Liver (tissue), 9 donors: Measurements from ENCODE around the gene RAB5B. TPM values are rescaled to one million over a fixed set of nuclear protein-coding genes. Genes with fewer than 3 reads are reported as not detected.

Experiments used
- DNase-seq: peaks from one replicate; pipeline ENCODE4 v3.0.0-alpha.2; 2017; ENCODE audit warnings: low spot score
- H3K27ac ChIP-seq, 2 donors: one replicate each; pipeline ENCODE4 v1.7.0; 2013; ENCODE audit warnings: inconsistent platforms in 2 of 2, low read length in 2 of 2, control low read depth in 1 of 2, low read depth in 1 of 2, mild to moderate bottlenecking in 1 of 2
- H3K27me3 ChIP-seq, 4 donors: one replicate each; pipeline versions ENCODE4 v1.6.1 to v1.7.0; 2013; ENCODE audit warnings: low read length in 3 of 4, inconsistent platforms in 1 of 4, mild to moderate bottlenecking in 1 of 4, moderate library complexity in 1 of 4; ENCODE audit not compliant: control insufficient read depth in 4 of 4, insufficient read depth in 4 of 4
- H3K36me3 ChIP-seq, 4 donors: one replicate each; pipeline versions ENCODE4 v1.6.1 to v1.7.0; 2013; ENCODE audit warnings: low read length in 3 of 4, mild to moderate bottlenecking in 3 of 4, low read depth in 1 of 4, moderate library complexity in 1 of 4; ENCODE audit not compliant: control insufficient read depth in 4 of 4, insufficient read depth in 3 of 4
- H3K4me1 ChIP-seq, 4 donors: one replicate each; pipeline versions ENCODE4 v1.6.1 to v1.7.0; 2013; ENCODE audit warnings: low read length in 3 of 4, mild to moderate bottlenecking in 3 of 4, moderate library complexity in 1 of 4; ENCODE audit not compliant: control insufficient read depth in 4 of 4, insufficient read depth in 4 of 4
- H3K4me3 ChIP-seq, 3 donors: one replicate each; pipeline versions ENCODE4 v1.6.1 to v1.7.0; 2013; ENCODE audit warnings: low read length in 3 of 3, control low read depth in 1 of 3, low read depth in 1 of 3, mild to moderate bottlenecking in 1 of 3
- H3K9ac ChIP-seq, 2 donors: one replicate each; pipeline ENCODE4 v1.7.0; 2013; ENCODE audit warnings: low read length in 2 of 2, mild to moderate bottlenecking in 2 of 2, moderate library complexity in 2 of 2, control low read depth in 1 of 2, low read depth in 1 of 2
- H3K9me3 ChIP-seq, 4 donors: one replicate each; pipeline versions ENCODE4 v1.6.1 to v1.7.0; 2013; ENCODE audit warnings: low read length in 3 of 4; ENCODE audit not compliant: control insufficient read depth in 4 of 4
- CTCF ChIP-seq: fragments of 150-350 bp; IDR thresholded peaks from 2 replicates; pipeline ENCODE4 v1.5.1; 2017; ENCODE audit warnings: improper control_type of control experiment, low read depth, low read length; ENCODE audit not compliant: missing input control
- EGR1 ChIP-seq, 2 donors: IDR thresholded peaks; 2 replicates each; pipeline ENCODE4 v1.6.1; 2016 to 2018; ENCODE audit warnings: antibody characterized with exemption in 2 of 2, low read depth in 2 of 2
- FOXA1 ChIP-seq: IDR thresholded peaks from 2 replicates; pipeline ENCODE4 v1.6.1; 2016; ENCODE audit warnings: antibody characterized with exemption
- FOXA2 ChIP-seq: IDR thresholded peaks from 2 replicates; pipeline ENCODE4 v1.6.1; 2016; ENCODE audit warnings: antibody characterized with exemption
- GABPA ChIP-seq, 2 donors: IDR thresholded peaks in 1 of 2; conservative IDR thresholded peaks in 1 of 2; 2 replicates each; pipeline ENCODE4 v1.6.1; 2016; ENCODE audit warnings: antibody characterized with exemption in 2 of 2, mild to moderate bottlenecking in 1 of 2, moderate library complexity in 1 of 2
- HNF4A ChIP-seq, 2 donors: conservative IDR thresholded peaks; 2 replicates each; pipeline ENCODE4 v1.6.1; 2016; ENCODE audit warnings: antibody characterized with exemption in 2 of 2, mild to moderate bottlenecking in 2 of 2
- HNF4G ChIP-seq: IDR thresholded peaks from 2 replicates; pipeline ENCODE4 v1.6.1; 2016; ENCODE audit warnings: antibody characterized with exemption
- JUND ChIP-seq, 2 donors: IDR thresholded peaks; 2 replicates each; pipeline ENCODE4 v1.6.1; 2016; ENCODE audit warnings: antibody characterized with exemption in 2 of 2
- NR2F2 ChIP-seq: IDR thresholded peaks from 2 replicates; pipeline ENCODE4 v1.6.1; 2016; ENCODE audit warnings: antibody characterized with exemption
- RAD21 ChIP-seq, 2 donors: IDR thresholded peaks; 2 replicates each; pipeline ENCODE4 v1.6.1; 2016; ENCODE audit warnings: antibody characterized with exemption in 2 of 2, mild to moderate bottlenecking in 2 of 2
- RXRA ChIP-seq, 2 donors: IDR thresholded peaks; 2 replicates each; pipeline ENCODE4 v1.6.1; 2017 to 2018; ENCODE audit warnings: antibody characterized with exemption in 2 of 2, mild to moderate bottlenecking in 1 of 2
- SP1 ChIP-seq: IDR thresholded peaks from 2 replicates; pipeline ENCODE4 v1.6.1; 2018; ENCODE audit warnings: antibody characterized with exemption, mild to moderate bottlenecking
- TAF1 ChIP-seq: conservative IDR thresholded peaks from 2 replicates; pipeline ENCODE4 v1.6.1; 2016; ENCODE audit warnings: antibody characterized with exemption, mild to moderate bottlenecking
- YY1 ChIP-seq: IDR thresholded peaks from 2 replicates; pipeline ENCODE4 v1.6.1; 2016; ENCODE audit warnings: antibody characterized with exemption, mild to moderate bottlenecking
- WGBS: extraction: QIAGEN DNeasy Blood & Tissue Kit; methylation state at CpG from one replicate; pipeline ENCODE4 v1.1.7; 2013; 5-methylcytosine and 5-hydroxymethylcytosine counted together
- polyA plus RNA-seq, 2 donors: library from polyadenylated mRNA; stranded (reverse) in 1 of 2; unstranded in 1 of 2; fragments of 200-250 nt in 1 of 2; fragments of >200 nt in 1 of 2; fragmentation: Nextera tagmentation in 1 of 2; extraction: Ambion mirVana in 1 of 2; gene quantifications; one replicate each; pipeline versions ENCODE4 v1.2.1 to v1.2.3, GENCODE V29; 2013 to 2015
- total RNA-seq, 2 donors: library from RNA; depleted of rRNA; stranded (reverse); fragments of >200 nt; gene quantifications; one replicate each; pipeline ENCODE4 v1.2.3, GENCODE V29; 2014
- TF ChIP-seq, protein P1 (sequence below): IDR thresholded peaks from 2 replicates; pipeline ENCODE4 v1.6.1; 2016; ENCODE audit warnings: antibody characterized with exemption
- TF ChIP-seq, protein P2 (sequence below): IDR thresholded peaks from 2 replicates; pipeline ENCODE4 v1.6.1; 2016; ENCODE audit warnings: antibody characterized with exemption
- TF ChIP-seq, protein P3 (sequence below): IDR thresholded peaks from 2 replicates; pipeline ENCODE4 v1.6.1; 2016; ENCODE audit warnings: antibody characterized with exemption, mild to moderate bottlenecking
- donor health status: healthy.
- donor health status: healthy.
- donor health status: healthy.
- donor health status: healthy.
- donor health status: healthy.

Gene RAB5B
- total and polyA plus RNA-seq, 4 donors: 20.7 to 44.0 (median 38.4) TPM

DNA sequence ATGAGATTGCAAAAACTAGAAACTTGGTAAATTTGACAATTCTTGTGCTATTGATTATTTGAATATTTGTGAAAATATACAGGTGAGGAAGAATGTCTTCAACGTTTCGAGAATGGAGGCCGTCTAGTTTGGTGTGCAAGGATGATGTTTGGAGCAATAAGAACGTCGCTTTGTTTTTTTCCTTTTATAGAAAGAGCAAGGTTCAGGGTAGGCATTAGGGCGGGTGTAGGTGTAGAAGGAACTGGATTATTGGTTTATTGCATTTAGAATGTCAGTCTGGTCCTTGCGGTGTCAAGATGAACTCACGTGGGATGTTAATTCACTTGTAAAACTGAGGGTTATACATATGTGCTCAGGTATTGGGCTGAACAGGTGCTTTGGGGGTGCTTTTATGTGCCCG lies 69.0 kb downstream of the RAB5B start:
- H3K9ac ChIP-seq: peak overlapping the region; percentile 96 to 98
- no peaks in the 10 kb centered on the region for H3K27me3 ChIP-seq
- peaks cover 0 to 30% (median 22%) of the 10 kb centered on the region in 4 donors for H3K4me1 ChIP-seq
- no peak for DNase-seq
- H3K27ac ChIP-seq: peak overlapping the region in 1 of 2 donors; percentile 100
- H3K4me3 ChIP-seq: peak overlapping the region; percentile 80 to 100 (median 99)
- peaks cover 4 to 24% (median 16%) of the 10 kb centered on the region in 4 donors for H3K36me3 ChIP-seq
- TF ChIP-seq SP1: no peak
- TF ChIP-seq HNF4A (conservative IDR thresholded peaks at IDR 0.05): no peak
- TF ChIP-seq, protein P1, sequence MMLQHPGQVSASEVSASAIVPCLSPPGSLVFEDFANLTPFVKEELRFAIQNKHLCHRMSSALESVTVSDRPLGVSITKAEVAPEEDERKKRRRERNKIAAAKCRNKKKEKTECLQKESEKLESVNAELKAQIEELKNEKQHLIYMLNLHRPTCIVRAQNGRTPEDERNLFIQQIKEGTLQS: no peak
- no peak for TF ChIP-seq RAD21 (IDR thresholded peaks at IDR 0.05)
- TF ChIP-seq, protein P2, sequence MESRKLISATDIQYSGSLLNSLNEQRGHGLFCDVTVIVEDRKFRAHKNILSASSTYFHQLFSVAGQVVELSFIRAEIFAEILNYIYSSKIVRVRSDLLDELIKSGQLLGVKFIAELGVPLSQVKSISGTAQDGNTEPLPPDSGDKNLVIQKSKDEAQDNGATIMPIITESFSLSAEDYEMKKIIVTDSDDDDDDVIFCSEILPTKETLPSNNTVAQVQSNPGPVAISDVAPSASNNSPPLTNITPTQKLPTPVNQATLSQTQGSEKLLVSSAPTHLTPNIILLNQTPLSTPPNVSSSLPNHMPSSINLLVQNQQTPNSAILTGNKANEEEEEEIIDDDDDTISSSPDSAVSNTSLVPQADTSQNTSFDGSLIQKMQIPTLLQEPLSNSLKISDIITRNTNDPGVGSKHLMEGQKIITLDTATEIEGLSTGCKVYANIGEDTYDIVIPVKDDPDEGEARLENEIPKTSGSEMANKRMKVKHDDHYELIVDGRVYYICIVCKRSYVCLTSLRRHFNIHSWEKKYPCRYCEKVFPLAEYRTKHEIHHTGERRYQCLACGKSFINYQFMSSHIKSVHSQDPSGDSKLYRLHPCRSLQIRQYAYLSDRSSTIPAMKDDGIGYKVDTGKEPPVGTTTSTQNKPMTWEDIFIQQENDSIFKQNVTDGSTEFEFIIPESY: no peak
- no peak for TF ChIP-seq TAF1
- no peak for TF ChIP-seq JUND (IDR thresholded peaks at IDR 0.05)
- TF ChIP-seq, protein P3, sequence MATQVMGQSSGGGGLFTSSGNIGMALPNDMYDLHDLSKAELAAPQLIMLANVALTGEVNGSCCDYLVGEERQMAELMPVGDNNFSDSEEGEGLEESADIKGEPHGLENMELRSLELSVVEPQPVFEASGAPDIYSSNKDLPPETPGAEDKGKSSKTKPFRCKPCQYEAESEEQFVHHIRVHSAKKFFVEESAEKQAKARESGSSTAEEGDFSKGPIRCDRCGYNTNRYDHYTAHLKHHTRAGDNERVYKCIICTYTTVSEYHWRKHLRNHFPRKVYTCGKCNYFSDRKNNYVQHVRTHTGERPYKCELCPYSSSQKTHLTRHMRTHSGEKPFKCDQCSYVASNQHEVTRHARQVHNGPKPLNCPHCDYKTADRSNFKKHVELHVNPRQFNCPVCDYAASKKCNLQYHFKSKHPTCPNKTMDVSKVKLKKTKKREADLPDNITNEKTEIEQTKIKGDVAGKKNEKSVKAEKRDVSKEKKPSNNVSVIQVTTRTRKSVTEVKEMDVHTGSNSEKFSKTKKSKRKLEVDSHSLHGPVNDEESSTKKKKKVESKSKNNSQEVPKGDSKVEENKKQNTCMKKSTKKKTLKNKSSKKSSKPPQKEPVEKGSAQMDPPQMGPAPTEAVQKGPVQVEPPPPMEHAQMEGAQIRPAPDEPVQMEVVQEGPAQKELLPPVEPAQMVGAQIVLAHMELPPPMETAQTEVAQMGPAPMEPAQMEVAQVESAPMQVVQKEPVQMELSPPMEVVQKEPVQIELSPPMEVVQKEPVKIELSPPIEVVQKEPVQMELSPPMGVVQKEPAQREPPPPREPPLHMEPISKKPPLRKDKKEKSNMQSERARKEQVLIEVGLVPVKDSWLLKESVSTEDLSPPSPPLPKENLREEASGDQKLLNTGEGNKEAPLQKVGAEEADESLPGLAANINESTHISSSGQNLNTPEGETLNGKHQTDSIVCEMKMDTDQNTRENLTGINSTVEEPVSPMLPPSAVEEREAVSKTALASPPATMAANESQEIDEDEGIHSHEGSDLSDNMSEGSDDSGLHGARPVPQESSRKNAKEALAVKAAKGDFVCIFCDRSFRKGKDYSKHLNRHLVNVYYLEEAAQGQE: no peak
- no peak for TF ChIP-seq NR2F2
- no peak for TF ChIP-seq HNF4G
- TF ChIP-seq YY1: no peak
- TF ChIP-seq FOXA1: no peak
- TF ChIP-seq FOXA2: no peak
- no peak for TF ChIP-seq EGR1 (IDR thresholded peaks at IDR 0.05; ENCODE audit: low read depth in 2 of 2)
- no peak for TF ChIP-seq CTCF
- TF ChIP-seq RXRA (IDR thresholded peaks at IDR 0.05): no peak
- TF ChIP-seq GABPA (IDR thresholded peaks at IDR 0.05 in 1 of 2, conservative IDR thresholded peaks at IDR 0.05 in 1 of 2): no peak
- H3K9me3 ChIP-seq: no peaks in the 10 kb centered on the region
- WGBS: 24% methylated on average over 9 of the region's 9 CpGs

Other genes starting within 250 kb of the RAB5B start
- 100 to 1,000 TPM; 185 to 373 TPM for gene CD63, start 245.1 kb upstream of the RAB5B start, total RNA-seq
- gene CD63, start 245.1 kb upstream of the RAB5B start, polyA plus RNA-seq: 100 to 1,000 TPM; 328 to 348 TPM
- gene GDF11, start 231.0 kb upstream of the RAB5B start, total RNA-seq: 1 to 10 TPM in 1 of 2 donors, under 1 TPM in 1; 0.84 to 5.0 TPM
- under 1 TPM; 0.40 to 0.55 TPM for gene GDF11, start 231.0 kb upstream of the RAB5B start, polyA plus RNA-seq
- 10 to 100 TPM; 19.1 to 29.5 TPM for gene SARNP, start 156.4 kb upstream of the RAB5B start, total RNA-seq
- gene SARNP, start 156.4 kb upstream of the RAB5B start, polyA plus RNA-seq: 10 to 100 TPM; 21.7 to 34.2 TPM
- gene ORMDL2, start 156.0 kb upstream of the RAB5B start, total RNA-seq: 10 to 100 TPM; 12.8 to 13.1 TPM
- gene ORMDL2, start 156.0 kb upstream of the RAB5B start, polyA plus RNA-seq: 10 to 100 TPM; 35.7 to 54.2 TPM
- 10 to 100 TPM; 15.4 to 22.0 TPM for gene DNAJC14, start 144.5 kb upstream of the RAB5B start, total RNA-seq
- 10 to 100 TPM in 1 of 2 donors, 1 to 10 TPM in 1; 4.8 to 11.9 TPM for gene DNAJC14, start 144.5 kb upstream of the RAB5B start, polyA plus RNA-seq
- 1 to 10 TPM; 1.1 TPM for gene MMP19, start 131.1 kb upstream of the RAB5B start, total RNA-seq
- 1 to 10 TPM; 1.6 to 2.4 TPM for gene MMP19, start 131.1 kb upstream of the RAB5B start, polyA plus RNA-seq
- gene PYM1, start 46.2 kb upstream of the RAB5B start, total RNA-seq: 10 to 100 TPM; 16.7 to 21.0 TPM
- gene PYM1, start 46.2 kb upstream of the RAB5B start, polyA plus RNA-seq: 10 to 100 TPM; 21.6 to 29.4 TPM
- gene DGKA, start 42.9 kb upstream of the RAB5B start, total RNA-seq: 10 to 100 TPM in 1 of 2 donors, 1 to 10 TPM in 1; 6.9 to 10.5 TPM
- 1 to 10 TPM; 2.1 to 3.3 TPM for gene DGKA, start 42.9 kb upstream of the RAB5B start, polyA plus RNA-seq
- gene PMEL, start 8.0 kb upstream of the RAB5B start, total RNA-seq: 1 to 10 TPM; 1.1 to 4.5 TPM
- 1 to 10 TPM; 2.1 to 2.7 TPM for gene PMEL, start 8.0 kb upstream of the RAB5B start, polyA plus RNA-seq
- 10 to 100 TPM in 1 of 2 donors, 1 to 10 TPM in 1; 8.6 to 22.6 TPM for gene CDK2, start 7.2 kb upstream of the RAB5B start, total RNA-seq
- 1 to 10 TPM; 5.1 to 7.3 TPM for gene CDK2, start 7.2 kb upstream of the RAB5B start, polyA plus RNA-seq
- gene SUOX, start 23.2 kb downstream of the RAB5B start, total RNA-seq: 10 to 100 TPM; 17.3 to 39.3 TPM
- gene SUOX, start 23.2 kb downstream of the RAB5B start, polyA plus RNA-seq: 10 to 100 TPM; 33.0 to 33.1 TPM
- 1 to 10 TPM in 1 of 2 donors, under 1 TPM in 1; 0.47 to 1.9 TPM for gene IKZF4, start 47.0 kb downstream of the RAB5B start, total RNA-seq
- under 1 TPM; 0.69 to 0.80 TPM for gene IKZF4, start 47.0 kb downstream of the RAB5B start, polyA plus RNA-seq
- 100 to 1,000 TPM in 1 of 2 donors, 10 to 100 TPM in 1; 62.2 to 187 TPM for gene RPS26, start 67.8 kb downstream of the RAB5B start, total RNA-seq
- gene RPS26, start 67.8 kb downstream of the RAB5B start, polyA plus RNA-seq: 100 to 1,000 TPM; 250 to 402 TPM
- 100 to 1,000 TPM in 1 of 2 donors, 10 to 100 TPM in 1; 69.0 to 141 TPM for gene ERBB3, start 106.1 kb downstream of the RAB5B start, total RNA-seq
- 10 to 100 TPM; 32.4 to 34.2 TPM for gene ERBB3, start 106.1 kb downstream of the RAB5B start, polyA plus RNA-seq
- 100 to 1,000 TPM in 1 of 2 donors, 10 to 100 TPM in 1; 74.3 to 148 TPM for gene PA2G4, start 130.5 kb downstream of the RAB5B start, total RNA-seq
- gene PA2G4, start 130.5 kb downstream of the RAB5B start, polyA plus RNA-seq: 10 to 100 TPM; 56.8 to 62.9 TPM
- 1,000 to 10,000 TPM in 1 of 2 donors, 100 to 1,000 TPM in 1; 979 to 1,323 TPM for gene RPL41, start 142.6 kb downstream of the RAB5B start, total RNA-seq
- gene RPL41, start 142.6 kb downstream of the RAB5B start, polyA plus RNA-seq: 1,000 to 10,000 TPM; 1,640 to 2,155 TPM
- gene ZC3H10, start 144.2 kb downstream of the RAB5B start, total RNA-seq: 1 to 10 TPM; 2.0 to 5.2 TPM
- gene ZC3H10, start 144.2 kb downstream of the RAB5B start, polyA plus RNA-seq: 1 to 10 TPM; 1.3 to 1.8 TPM
- gene ESYT1, start 154.2 kb downstream of the RAB5B start, total RNA-seq: 10 to 100 TPM; 59.5 to 93.5 TPM
- 10 to 100 TPM; 41.0 to 58.1 TPM for gene ESYT1, start 154.2 kb downstream of the RAB5B start, polyA plus RNA-seq
- gene MYL6B, start 178.5 kb downstream of the RAB5B start, total RNA-seq: 10 to 100 TPM in 1 of 2 donors, 1 to 10 TPM in 1; 3.7 to 14.2 TPM
- gene MYL6B, start 178.5 kb downstream of the RAB5B start, polyA plus RNA-seq: 10 to 100 TPM; 11.2 to 13.9 TPM
- 100 to 1,000 TPM; 298 to 482 TPM for gene MYL6, start 184.3 kb downstream of the RAB5B start, total RNA-seq
- gene MYL6, start 184.3 kb downstream of the RAB5B start, polyA plus RNA-seq: 100 to 1,000 TPM; 766 to 975 TPM
- gene SMARCC2, start 215.4 kb downstream of the RAB5B start, total RNA-seq: 10 to 100 TPM; 20.5 to 24.6 TPM
- gene SMARCC2, start 215.4 kb downstream of the RAB5B start, polyA plus RNA-seq: 10 to 100 TPM; 12.8 to 24.8 TPM
- 10 to 100 TPM; 22.1 to 31.8 TPM for gene RNF41, start 247.8 kb downstream of the RAB5B start, total RNA-seq
- 10 to 100 TPM in 1 of 2 donors, 1 to 10 TPM in 1; 7.6 to 11.5 TPM for gene RNF41, start 247.8 kb downstream of the RAB5B start, polyA plus RNA-seq